WTC11 (cell line): ENCODE results near the gene LTBP3. TPM values are rescaled to one million over a fixed set of nuclear protein-coding genes. Genes with fewer than 3 reads are reported as not detected.

Experiments
- CBFB ChIP-seq: sonication (generic); formaldehyde crosslinking; IDR thresholded peaks from 2 replicates; pipeline ENCODE4 v1.8.1; 2022; ENCODE audit warnings: mild to moderate bottlenecking, low read depth, missing genetic modification reagents
- CREM ChIP-seq: sonication (generic); formaldehyde crosslinking; IDR thresholded peaks from 2 replicates; pipeline ENCODE4 v1.8.1; 2022; ENCODE audit warnings: mild to moderate bottlenecking, missing genetic modification reagents, moderate library complexity
- EMX1 ChIP-seq: fragments of 250-450 bp; sonication (Bioruptor Pico); IDR thresholded peaks from 2 replicates; pipeline ENCODE4 v1.8.0; 2021; ENCODE audit warnings: mild to moderate bottlenecking
- FOXK1 ChIP-seq: sonication (generic); formaldehyde crosslinking; IDR thresholded peaks from 2 replicates; pipeline ENCODE4 v1.8.0; 2022; ENCODE audit warnings: mild to moderate bottlenecking, moderate library complexity, missing genetic modification reagents
- FOXP1 ChIP-seq: sonication (generic); formaldehyde crosslinking; IDR thresholded peaks from 2 replicates; pipeline ENCODE4 v1.8.0; 2022; ENCODE audit warnings: missing genetic modification reagents, mild to moderate bottlenecking, moderate library complexity, borderline replicate concordance
- JUN ChIP-seq: sonication (generic); formaldehyde crosslinking; IDR thresholded peaks from 2 replicates; pipeline ENCODE4 v1.8.0; 2023; ENCODE audit warnings: mild to moderate bottlenecking, missing genetic modification reagents
- NFATC4 ChIP-seq: fragments of 250-450 bp; sonication (Bioruptor Pico); IDR thresholded peaks from 2 replicates; pipeline ENCODE4 v1.9.0; 2021; ENCODE audit warnings: mild to moderate bottlenecking
- OVOL2 ChIP-seq: fragments of 250-450 bp; sonication (Bioruptor Pico); IDR thresholded peaks from 2 replicates; pipeline ENCODE4 v1.9.0; 2021; ENCODE audit warnings: mild to moderate bottlenecking, borderline replicate concordance
- RELA ChIP-seq: sonication (generic); formaldehyde crosslinking; IDR thresholded peaks from 2 replicates; pipeline ENCODE4 v1.8.1; 2022; ENCODE audit warnings: missing genetic modification reagents, mild to moderate bottlenecking, borderline replicate concordance
- SMAD4 ChIP-seq: sonication (generic); formaldehyde crosslinking; IDR thresholded peaks from 2 replicates; pipeline ENCODE4 v1.8.0; 2022; ENCODE audit warnings: mild to moderate bottlenecking, missing genetic modification reagents
- TEAD1 ChIP-seq: sonication (generic); formaldehyde crosslinking; IDR thresholded peaks from 2 replicates; pipeline ENCODE4 v1.8.0; 2022; ENCODE audit warnings: mild to moderate bottlenecking, missing genetic modification reagents
- TEAD4 ChIP-seq: sonication (generic); formaldehyde crosslinking; IDR thresholded peaks from 2 replicates; pipeline ENCODE4 v1.8.0; 2022; ENCODE audit warnings: mild to moderate bottlenecking, missing genetic modification reagents
- ZNF138 ChIP-seq: sonication (generic); formaldehyde crosslinking; conservative IDR thresholded peaks from 2 replicates; pipeline ENCODE4 v1.8.1; 2022; ENCODE audit warnings: mild to moderate bottlenecking, moderate library complexity, missing genetic modification reagents
- ZNF219 ChIP-seq: sonication (generic); formaldehyde crosslinking; IDR thresholded peaks from 2 replicates; pipeline ENCODE4 v1.8.0; 2023; ENCODE audit warnings: missing genetic modification reagents, mild to moderate bottlenecking, borderline replicate concordance
- ZNF423 ChIP-seq: fragments of 250-450 bp; sonication (Bioruptor Pico); IDR thresholded peaks from 2 replicates; pipeline ENCODE4 v2.1.2; 2022; ENCODE audit warnings: mild to moderate bottlenecking, moderate library complexity
- total RNA-seq: library from RNA; stranded (reverse); gene quantifications from 3 replicates; pipeline ENCODE4 v1.2.3, GENCODE V29; 2021
- TF ChIP-seq, protein P1 (sequence below): fragments of 250-450 bp; sonication (Bioruptor Pico); IDR thresholded peaks from 2 replicates; pipeline ENCODE4 v2.1.2; 2022; ENCODE audit warnings: mild to moderate bottlenecking, moderate library complexity
- TF ChIP-seq, protein P2 (sequence below): sonication (generic); formaldehyde crosslinking; IDR thresholded peaks from 2 replicates; pipeline ENCODE4 v1.8.1; 2022; ENCODE audit warnings: low read depth, mild to moderate bottlenecking, moderate library complexity, missing genetic modification reagents, borderline replicate concordance
- TF ChIP-seq, protein P3 (sequence below): sonication (generic); formaldehyde crosslinking; IDR thresholded peaks from 2 replicates; pipeline ENCODE4 v1.8.0; 2023; ENCODE audit warnings: missing genetic modification reagents
- TF ChIP-seq, protein P4 (sequence below): sonication (generic); formaldehyde crosslinking; IDR thresholded peaks from 2 replicates; pipeline ENCODE4 v1.8.1; 2022; ENCODE audit warnings: low read depth, missing genetic modification reagents, borderline replicate concordance
- TF ChIP-seq, protein P5 (sequence below): sonication (generic); formaldehyde crosslinking; IDR thresholded peaks from 2 replicates; pipeline ENCODE4 v1.8.0; 2023; ENCODE audit warnings: mild to moderate bottlenecking, missing genetic modification reagents
- TF ChIP-seq, protein P6 (sequence below): sonication (generic); formaldehyde crosslinking; IDR thresholded peaks from 2 replicates; pipeline ENCODE4 v1.8.1; 2023; ENCODE audit warnings: mild to moderate bottlenecking, missing genetic modification reagents
- TF ChIP-seq, protein P7 (sequence below): fragments of 250-450 bp; sonication (Bioruptor Pico); conservative IDR thresholded peaks from 2 replicates; pipeline ENCODE4 v1.9.0; 2021; ENCODE audit warnings: mild to moderate bottlenecking
- TF ChIP-seq, protein P8 (sequence below): sonication (generic); formaldehyde crosslinking; IDR thresholded peaks from 2 replicates; pipeline ENCODE4 v1.8.1; 2023; ENCODE audit warnings: mild to moderate bottlenecking, missing genetic modification reagents, moderate library complexity
- TF ChIP-seq, protein P9 (sequence below): sonication (generic); formaldehyde crosslinking; IDR thresholded peaks from 2 replicates; pipeline ENCODE4 v1.8.1; 2022; ENCODE audit warnings: missing genetic modification reagents, borderline replicate concordance

LTBP3 gene
- total RNA-seq, 1 experiment from 2014 or later: 20.7 TPM

DNA sequence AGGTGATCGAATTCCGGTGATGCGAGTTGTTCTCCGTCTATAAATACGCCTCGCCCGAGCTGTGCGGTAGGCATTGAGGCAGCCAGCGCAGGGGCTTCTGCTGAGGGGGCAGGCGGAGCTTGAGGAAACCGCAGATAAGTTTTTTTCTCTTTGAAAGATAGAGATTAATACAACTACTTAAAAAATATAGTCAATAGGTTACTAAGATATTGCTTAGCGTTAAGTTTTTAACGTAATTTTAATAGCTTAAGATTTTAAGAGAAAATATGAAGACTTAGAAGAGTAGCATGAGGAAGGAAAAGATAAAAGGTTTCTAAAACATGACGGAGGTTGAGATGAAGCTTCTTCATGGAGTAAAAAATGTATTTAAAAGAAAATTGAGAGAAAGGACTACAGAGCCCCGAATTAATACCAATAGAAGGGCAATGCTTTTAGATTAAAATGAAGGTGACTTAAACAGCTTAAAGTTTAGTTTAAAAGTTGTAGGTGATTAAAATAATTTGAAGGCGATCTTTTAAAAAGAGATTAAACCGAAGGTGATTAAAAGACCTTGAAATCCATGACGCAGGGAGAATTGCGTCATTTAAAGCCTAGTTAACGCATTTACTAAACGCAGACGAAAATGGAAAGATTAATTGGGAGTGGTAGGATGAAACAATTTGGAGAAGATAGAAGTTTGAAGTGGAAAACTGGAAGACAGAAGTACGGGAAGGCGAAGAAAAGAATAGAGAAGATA is 59.0 kb downstream of the LTBP3 start, which contains the start of gene MALAT1 (continued):
- TF ChIP-seq CREM: peak; percentile 71
- TF ChIP-seq, protein P1, sequence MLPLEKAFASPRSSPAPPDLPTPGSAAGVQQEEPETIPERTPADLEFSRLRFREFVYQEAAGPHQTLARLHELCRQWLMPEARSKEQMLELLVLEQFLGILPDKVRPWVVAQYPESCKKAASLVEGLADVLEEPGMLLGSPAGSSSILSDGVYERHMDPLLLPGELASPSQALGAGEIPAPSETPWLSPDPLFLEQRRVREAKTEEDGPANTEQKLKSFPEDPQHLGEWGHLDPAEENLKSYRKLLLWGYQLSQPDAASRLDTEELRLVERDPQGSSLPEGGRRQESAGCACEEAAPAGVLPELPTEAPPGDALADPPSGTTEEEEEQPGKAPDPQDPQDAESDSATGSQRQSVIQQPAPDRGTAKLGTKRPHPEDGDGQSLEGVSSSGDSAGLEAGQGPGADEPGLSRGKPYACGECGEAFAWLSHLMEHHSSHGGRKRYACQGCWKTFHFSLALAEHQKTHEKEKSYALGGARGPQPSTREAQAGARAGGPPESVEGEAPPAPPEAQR (CRISPR knock-in tag): no peak
- peak; percentile 68 for TF ChIP-seq FOXK1 (CRISPR knock-in tag)
- peak; percentile 95; the same call in 1 of the 2 replicates for TF ChIP-seq TEAD1 (CRISPR knock-in tag)
- 0 out of 2 replicates have a peak, but pooled peaks have one; percentile 44 for TF ChIP-seq FOXP1 (CRISPR knock-in tag)
- TF ChIP-seq, protein P2, sequence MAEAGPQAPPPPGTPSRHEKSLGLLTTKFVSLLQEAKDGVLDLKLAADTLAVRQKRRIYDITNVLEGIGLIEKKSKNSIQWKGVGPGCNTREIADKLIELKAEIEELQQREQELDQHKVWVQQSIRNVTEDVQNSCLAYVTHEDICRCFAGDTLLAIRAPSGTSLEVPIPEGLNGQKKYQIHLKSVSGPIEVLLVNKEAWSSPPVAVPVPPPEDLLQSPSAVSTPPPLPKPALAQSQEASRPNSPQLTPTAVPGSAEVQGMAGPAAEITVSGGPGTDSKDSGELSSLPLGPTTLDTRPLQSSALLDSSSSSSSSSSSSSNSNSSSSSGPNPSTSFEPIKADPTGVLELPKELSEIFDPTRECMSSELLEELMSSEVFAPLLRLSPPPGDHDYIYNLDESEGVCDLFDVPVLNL: no peak
- peak; percentile 89; the same call in 1 of the 2 replicates for TF ChIP-seq NFATC4 (CRISPR knock-in tag)
- TF ChIP-seq, protein P3, sequence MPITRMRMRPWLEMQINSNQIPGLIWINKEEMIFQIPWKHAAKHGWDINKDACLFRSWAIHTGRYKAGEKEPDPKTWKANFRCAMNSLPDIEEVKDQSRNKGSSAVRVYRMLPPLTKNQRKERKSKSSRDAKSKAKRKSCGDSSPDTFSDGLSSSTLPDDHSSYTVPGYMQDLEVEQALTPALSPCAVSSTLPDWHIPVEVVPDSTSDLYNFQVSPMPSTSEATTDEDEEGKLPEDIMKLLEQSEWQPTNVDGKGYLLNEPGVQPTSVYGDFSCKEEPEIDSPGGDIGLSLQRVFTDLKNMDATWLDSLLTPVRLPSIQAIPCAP: no peak
- TF ChIP-seq ZNF219 (CRISPR knock-in tag): no peak
- TF ChIP-seq, protein P4, sequence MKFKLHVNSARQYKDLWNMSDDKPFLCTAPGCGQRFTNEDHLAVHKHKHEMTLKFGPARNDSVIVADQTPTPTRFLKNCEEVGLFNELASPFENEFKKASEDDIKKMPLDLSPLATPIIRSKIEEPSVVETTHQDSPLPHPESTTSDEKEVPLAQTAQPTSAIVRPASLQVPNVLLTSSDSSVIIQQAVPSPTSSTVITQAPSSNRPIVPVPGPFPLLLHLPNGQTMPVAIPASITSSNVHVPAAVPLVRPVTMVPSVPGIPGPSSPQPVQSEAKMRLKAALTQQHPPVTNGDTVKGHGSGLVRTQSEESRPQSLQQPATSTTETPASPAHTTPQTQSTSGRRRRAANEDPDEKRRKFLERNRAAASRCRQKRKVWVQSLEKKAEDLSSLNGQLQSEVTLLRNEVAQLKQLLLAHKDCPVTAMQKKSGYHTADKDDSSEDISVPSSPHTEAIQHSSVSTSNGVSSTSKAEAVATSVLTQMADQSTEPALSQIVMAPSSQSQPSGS: no peak
- TF ChIP-seq OVOL2 (CRISPR knock-in tag): peak; percentile 95
- no peak for TF ChIP-seq JUN (CRISPR knock-in tag)
- TF ChIP-seq, protein P5, sequence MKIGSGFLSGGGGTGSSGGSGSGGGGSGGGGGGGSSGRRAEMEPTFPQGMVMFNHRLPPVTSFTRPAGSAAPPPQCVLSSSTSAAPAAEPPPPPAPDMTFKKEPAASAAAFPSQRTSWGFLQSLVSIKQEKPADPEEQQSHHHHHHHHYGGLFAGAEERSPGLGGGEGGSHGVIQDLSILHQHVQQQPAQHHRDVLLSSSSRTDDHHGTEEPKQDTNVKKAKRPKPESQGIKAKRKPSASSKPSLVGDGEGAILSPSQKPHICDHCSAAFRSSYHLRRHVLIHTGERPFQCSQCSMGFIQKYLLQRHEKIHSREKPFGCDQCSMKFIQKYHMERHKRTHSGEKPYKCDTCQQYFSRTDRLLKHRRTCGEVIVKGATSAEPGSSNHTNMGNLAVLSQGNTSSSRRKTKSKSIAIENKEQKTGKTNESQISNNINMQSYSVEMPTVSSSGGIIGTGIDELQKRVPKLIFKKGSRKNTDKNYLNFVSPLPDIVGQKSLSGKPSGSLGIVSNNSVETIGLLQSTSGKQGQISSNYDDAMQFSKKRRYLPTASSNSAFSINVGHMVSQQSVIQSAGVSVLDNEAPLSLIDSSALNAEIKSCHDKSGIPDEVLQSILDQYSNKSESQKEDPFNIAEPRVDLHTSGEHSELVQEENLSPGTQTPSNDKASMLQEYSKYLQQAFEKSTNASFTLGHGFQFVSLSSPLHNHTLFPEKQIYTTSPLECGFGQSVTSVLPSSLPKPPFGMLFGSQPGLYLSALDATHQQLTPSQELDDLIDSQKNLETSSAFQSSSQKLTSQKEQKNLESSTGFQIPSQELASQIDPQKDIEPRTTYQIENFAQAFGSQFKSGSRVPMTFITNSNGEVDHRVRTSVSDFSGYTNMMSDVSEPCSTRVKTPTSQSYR (CRISPR knock-in tag): peak; percentile 70; the same call in 1 of the 2 replicates
- TF ChIP-seq, protein P6, sequence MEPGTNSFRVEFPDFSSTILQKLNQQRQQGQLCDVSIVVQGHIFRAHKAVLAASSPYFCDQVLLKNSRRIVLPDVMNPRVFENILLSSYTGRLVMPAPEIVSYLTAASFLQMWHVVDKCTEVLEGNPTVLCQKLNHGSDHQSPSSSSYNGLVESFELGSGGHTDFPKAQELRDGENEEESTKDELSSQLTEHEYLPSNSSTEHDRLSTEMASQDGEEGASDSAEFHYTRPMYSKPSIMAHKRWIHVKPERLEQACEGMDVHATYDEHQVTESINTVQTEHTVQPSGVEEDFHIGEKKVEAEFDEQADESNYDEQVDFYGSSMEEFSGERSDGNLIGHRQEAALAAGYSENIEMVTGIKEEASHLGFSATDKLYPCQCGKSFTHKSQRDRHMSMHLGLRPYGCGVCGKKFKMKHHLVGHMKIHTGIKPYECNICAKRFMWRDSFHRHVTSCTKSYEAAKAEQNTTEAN (CRISPR knock-in tag): no peak
- TF ChIP-seq, protein P7, sequence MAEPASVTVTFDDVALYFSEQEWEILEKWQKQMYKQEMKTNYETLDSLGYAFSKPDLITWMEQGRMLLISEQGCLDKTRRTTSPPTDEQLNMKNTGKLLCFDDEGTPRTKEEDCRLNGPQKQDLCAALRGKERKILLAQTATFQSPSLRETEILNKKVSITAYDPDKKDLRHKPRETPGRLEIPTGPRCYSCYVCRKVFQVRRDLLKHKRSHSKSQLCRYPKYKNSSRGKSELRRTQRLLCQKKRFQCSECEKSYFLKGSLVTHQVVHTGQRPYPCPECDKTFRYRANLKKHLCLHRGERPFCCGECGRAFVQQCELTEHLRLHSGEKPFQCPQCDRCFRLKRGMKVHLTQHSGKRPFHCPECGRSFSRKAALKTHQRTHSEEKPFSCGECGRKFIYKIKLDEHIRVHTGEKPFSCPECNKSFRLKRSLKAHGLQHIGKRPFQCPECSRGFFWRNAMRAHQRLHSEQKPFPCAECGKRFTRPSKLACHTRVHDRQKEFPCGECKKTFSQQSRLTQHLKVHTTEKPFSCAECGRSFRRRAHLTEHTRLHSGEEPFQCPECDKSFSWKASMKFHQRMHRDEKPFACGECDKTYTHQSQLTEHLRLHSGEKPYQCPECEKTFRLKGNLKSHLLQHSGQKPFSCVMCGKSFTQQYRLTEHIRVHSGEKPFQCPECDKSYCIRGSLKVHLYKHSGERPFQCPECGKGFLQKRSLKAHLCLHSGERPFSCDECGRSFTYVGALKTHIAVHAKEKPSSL (CRISPR knock-in tag): peak; percentile 93
- peak; percentile 95 for TF ChIP-seq EMX1 (CRISPR knock-in tag)
- TF ChIP-seq, protein P8, sequence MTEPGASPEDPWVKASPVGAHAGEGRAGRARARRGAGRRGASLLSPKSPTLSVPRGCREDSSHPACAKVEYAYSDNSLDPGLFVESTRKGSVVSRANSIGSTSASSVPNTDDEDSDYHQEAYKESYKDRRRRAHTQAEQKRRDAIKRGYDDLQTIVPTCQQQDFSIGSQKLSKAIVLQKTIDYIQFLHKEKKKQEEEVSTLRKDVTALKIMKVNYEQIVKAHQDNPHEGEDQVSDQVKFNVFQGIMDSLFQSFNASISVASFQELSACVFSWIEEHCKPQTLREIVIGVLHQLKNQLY (CRISPR knock-in tag): no peak
- peak; percentile 62; the same call in 1 of the 2 replicates for TF ChIP-seq CBFB (CRISPR knock-in tag)
- TF ChIP-seq, protein P9, sequence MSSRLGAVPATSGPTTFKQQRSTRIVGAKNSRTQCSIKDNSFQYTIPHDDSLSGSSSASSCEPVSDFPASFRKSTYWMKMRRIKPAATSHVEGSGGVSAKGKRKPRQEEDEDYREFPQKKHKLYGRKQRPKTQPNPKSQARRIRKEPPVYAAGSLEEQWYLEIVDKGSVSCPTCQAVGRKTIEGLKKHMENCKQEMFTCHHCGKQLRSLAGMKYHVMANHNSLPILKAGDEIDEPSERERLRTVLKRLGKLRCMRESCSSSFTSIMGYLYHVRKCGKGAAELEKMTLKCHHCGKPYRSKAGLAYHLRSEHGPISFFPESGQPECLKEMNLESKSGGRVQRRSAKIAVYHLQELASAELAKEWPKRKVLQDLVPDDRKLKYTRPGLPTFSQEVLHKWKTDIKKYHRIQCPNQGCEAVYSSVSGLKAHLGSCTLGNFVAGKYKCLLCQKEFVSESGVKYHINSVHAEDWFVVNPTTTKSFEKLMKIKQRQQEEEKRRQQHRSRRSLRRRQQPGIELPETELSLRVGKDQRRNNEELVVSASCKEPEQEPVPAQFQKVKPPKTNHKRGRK (CRISPR knock-in tag): 0 out of 2 replicates have a peak, but pooled peaks have one; percentile 14
- no peak for TF ChIP-seq ZNF138
- TF ChIP-seq ZNF423 (CRISPR knock-in tag): no peak
- TF ChIP-seq RELA (CRISPR knock-in tag): no peak
- peak; percentile 93; the same call in 1 of the 2 replicates for TF ChIP-seq TEAD4
- no peak for TF ChIP-seq SMAD4 (CRISPR knock-in tag)
